Psoas muscle (tissue), 8 donors: ENCODE data around the gene TNFSF9. TPM values are rescaled to one million over a fixed set of nuclear protein-coding genes. Genes with fewer than 3 reads are reported as not detected.
"Not testable (repeated sequence)": the region's sequence is repeated elsewhere in the genome, so short reads cannot be mapped to it uniquely, and the experiment has no call there.

Experiments used
- ATAC-seq, 4 donors: fragments of 200-7000 bp; cut with Tn5 transposase; one replicate each; pipeline ENCODE4 v1.9.1; 2020; ENCODE audit warnings: moderate library complexity in 3 of 4, mild to moderate bottlenecking in 2 of 4
- DNase-seq, 2 donors: peaks; one replicate each; pipeline ENCODE4 v3.0.0-alpha.2; 2020
- H3K27ac ChIP-seq: fragments of 200-600 bp; one replicate; pipeline ENCODE4 v1.8.0; 2022
- H3K27me3 ChIP-seq, 3 donors: fragments of 200-600 bp in 1 of 3; one replicate each; pipeline versions ENCODE4 v1.6.1 to v1.8.0; 2013 to 2022; ENCODE audit warnings: low read length in 2 of 3, mild to moderate bottlenecking in 2 of 3, moderate library complexity in 1 of 3; ENCODE audit not compliant: insufficient read depth in 3 of 3
- H3K36me3 ChIP-seq, 2 donors: fragments of 200-600 bp in 1 of 2; one replicate each; pipeline versions ENCODE4 v1.6.1 to v1.8.0; 2013 to 2022; ENCODE audit warnings: low read depth in 1 of 2, mild to moderate bottlenecking in 1 of 2, moderate library complexity in 1 of 2; ENCODE audit not compliant: insufficient read depth in 1 of 2
- H3K4me1 ChIP-seq: fragments of 200-600 bp; one replicate; pipeline ENCODE4 v1.8.0; 2022
- H3K4me3 ChIP-seq: fragments of 200-600 bp; one replicate; pipeline ENCODE4 v1.8.0; 2022; ENCODE audit warnings: mild to moderate bottlenecking
- H3K9me3 ChIP-seq: fragments of 200-600 bp; one replicate; pipeline ENCODE4 v1.8.0; 2022
- WGBS, 3 donors: extraction: QIAGEN DNeasy Blood & Tissue Kit; methylation state at CpG; one replicate each; pipeline versions ENCODE4 v1.1.6 to v1.1.7; 2013; 5-methylcytosine and 5-hydroxymethylcytosine counted together
- intact Hi-C, 2 donors: fragments of 100-400 bp; cut with DNase I; formaldehyde crosslinking; loops; one replicate each; pipeline versions ENCODE4 v1.11.0 to v1.14.2; 2022
- polyA plus RNA-seq, 3 donors: library from polyadenylated mRNA; stranded (reverse); fragments of 200-250 nt; gene quantifications; one replicate each; pipeline ENCODE4 v1.2.3, GENCODE V29; 2013
- total RNA-seq, 4 donors: library from RNA; stranded (reverse); fragmentation: NEBNext Ultra II Directional in 2 of 4; extraction: Animal tissue kit (Norgen Biotek cat#: 25700) in 2 of 4; gene quantifications; one replicate each; pipeline versions ENCODE4 v1.2.1 to v1.2.4, GENCODE V29; 2021 to 2023
- TF ChIP-seq, protein P1 (sequence below): fragments of 200-600 bp; IDR thresholded peaks from one replicate; pipeline ENCODE4 v1.8.0; 2022; ENCODE audit warnings: antibody characterized with exemption
- donor health status: healthy with polysubstance abuse.
- donor health status: DM: no; HTN: no; CAD: no; lungs with moderate emphysema.
- donor health status: Bipolar disorder and iron deficiency.
- donor health status: healthy.
- donor health status: DM: yes; HTN: yes; CAD: no.
- donor health status: DM: no; HTN: no; CAD: no.
- donor health status: DM: no; HTN: no; CAD: no.
- donor health status: DM: yes; HTN: yes; CAD: no.

Gene TNFSF9
- total and polyA plus RNA-seq, 7 donors = 0.25 to 1.9 (median 0.62) TPM; not detected in 1

DNA sequence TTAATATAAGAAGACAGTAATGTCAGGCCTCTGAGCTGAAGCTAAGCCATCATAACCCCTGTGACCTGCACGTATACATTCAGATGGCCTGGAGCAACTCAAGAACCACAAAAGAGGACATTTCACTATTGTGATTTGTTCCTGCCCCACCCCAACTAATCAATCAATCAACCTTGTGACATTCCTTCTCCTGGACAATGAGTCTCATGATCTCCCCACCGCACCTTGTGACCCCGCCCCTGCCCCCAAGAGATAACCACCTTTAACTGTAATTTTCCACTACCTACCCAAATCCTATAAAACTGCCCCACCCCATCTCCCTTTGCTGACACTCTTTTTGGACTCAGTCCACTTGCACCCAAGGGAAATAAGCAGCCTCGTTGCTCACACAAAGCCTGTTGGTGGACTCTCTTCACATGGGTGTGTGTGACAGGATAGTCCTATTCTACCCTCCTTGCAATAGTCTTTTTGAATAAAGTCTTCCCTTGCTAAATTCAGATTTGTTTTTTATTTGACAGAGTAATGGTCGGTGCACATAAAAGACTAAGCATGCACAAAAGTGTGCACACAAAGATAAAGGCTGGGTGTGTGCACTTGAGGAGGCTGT is 46.1 kb downstream of the TNFSF9 start:
- Histone ChIP-seq H3K27me3 (peaks cover 0 to 5% (median 2%) of the 10 kb centered on the region in 3 donors), H3K4me3 (no peak overlapping the region), H3K36me3 (no peaks in the 10 kb centered on the region), H3K9me3 (no peaks in the 10 kb centered on the region), H3K27ac (no peak overlapping the region), H3K4me1 (no peaks in the 10 kb centered on the region)
- DNase-seq (no peak), ATAC-seq (no peak)
- 65 to 71% (median 68%) methylated on average over 5 of the region's 5 CpGs for WGBS, 3 donors
- intact Hi-C loops = no loop called here
- TF ChIP-seq, protein P1, sequence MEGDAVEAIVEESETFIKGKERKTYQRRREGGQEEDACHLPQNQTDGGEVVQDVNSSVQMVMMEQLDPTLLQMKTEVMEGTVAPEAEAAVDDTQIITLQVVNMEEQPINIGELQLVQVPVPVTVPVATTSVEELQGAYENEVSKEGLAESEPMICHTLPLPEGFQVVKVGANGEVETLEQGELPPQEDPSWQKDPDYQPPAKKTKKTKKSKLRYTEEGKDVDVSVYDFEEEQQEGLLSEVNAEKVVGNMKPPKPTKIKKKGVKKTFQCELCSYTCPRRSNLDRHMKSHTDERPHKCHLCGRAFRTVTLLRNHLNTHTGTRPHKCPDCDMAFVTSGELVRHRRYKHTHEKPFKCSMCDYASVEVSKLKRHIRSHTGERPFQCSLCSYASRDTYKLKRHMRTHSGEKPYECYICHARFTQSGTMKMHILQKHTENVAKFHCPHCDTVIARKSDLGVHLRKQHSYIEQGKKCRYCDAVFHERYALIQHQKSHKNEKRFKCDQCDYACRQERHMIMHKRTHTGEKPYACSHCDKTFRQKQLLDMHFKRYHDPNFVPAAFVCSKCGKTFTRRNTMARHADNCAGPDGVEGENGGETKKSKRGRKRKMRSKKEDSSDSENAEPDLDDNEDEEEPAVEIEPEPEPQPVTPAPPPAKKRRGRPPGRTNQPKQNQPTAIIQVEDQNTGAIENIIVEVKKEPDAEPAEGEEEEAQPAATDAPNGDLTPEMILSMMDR = no peak

DNA sequence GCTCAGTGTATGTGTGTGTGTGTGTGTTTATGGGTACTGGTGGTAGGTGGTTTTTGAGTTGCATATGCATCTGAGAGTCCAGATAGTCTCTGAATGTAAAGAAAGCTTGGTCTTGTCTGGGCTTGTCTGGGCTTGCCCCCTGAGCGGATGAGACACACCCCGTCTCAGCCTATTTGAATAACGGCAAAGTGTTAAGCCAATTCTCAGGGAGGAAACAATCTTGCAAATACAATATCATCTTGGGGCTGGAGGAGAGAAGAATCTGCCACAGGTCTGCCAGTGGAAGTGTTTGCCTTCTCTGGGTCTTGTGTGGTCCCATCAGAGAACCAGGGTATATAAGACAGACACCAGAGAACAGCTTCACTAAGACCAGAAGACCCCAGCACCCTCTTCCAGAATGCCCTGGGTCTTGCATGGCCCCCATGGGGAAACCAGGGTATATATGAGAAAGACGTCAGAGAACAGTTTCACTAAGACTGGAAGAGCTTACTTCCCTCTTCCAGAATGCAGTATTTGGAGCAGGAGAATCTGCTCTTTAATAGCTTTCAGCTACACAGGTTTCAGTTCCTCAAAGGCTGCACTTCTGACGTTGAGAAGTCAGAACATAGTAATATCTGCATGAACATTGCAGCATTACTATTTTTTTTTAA is 46.8 kb downstream of the TNFSF9 start:
- peaks cover 0 to 2% (median 2%) of the 10 kb centered on the region in 3 donors for H3K27me3 ChIP-seq
- intact Hi-C loops = no loop called here
- no peaks in the 10 kb centered on the region for H3K9me3 ChIP-seq
- no peak overlapping the region for H3K27ac ChIP-seq
- H3K4me1 ChIP-seq = no peaks in the 10 kb centered on the region
- no peaks in the 10 kb centered on the region for H3K36me3 ChIP-seq
- DNase-seq = no peak
- H3K4me3 ChIP-seq = no peak overlapping the region
- TF ChIP-seq, protein P1 = no peak
- ATAC-seq = no peak
- WGBS, 3 donors = 69 to 77% (median 74%) methylated on average over 5 of the region's 5 CpGs

DNA sequence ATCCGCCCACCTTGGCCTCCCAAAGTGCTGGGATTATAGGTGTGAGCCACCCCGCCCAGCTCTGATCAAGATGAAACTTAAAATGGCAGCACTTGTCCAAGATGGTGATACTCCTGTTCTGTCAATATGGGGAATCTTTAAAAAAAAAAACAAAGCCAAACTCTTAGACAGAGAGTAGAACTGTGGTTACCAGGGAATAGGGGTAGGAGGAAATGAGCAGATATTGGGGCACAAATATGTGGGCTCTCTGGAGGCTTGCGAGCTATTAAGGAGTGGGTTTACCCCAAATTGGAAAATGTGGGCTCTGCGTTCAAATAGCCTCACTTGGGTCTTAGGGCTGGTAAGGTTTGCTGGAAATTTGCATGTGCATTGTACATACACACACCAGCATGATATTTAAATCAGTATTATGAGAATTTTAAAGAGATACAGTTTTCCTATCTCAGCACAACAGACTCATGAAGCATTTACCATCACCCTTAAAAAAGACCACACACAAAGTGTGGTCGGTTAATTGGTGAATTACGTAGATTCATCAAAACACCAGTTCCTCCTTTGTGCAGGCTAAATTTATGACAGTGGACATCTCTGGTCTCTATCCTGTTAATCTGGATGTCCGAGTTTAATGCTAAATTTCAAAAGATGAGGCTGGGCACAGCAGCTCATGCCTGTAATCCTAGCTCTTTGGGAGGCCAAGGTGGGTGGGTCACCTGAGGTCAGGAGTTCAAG is 48.8 kb downstream of the TNFSF9 start:
- H3K4me1 ChIP-seq = no peaks in the 10 kb centered on the region
- intact Hi-C loops = no loop called here
- peaks cover 2 to 10% (median 2%) of the 10 kb centered on the region in 3 donors for H3K27me3 ChIP-seq
- H3K9me3 ChIP-seq = no peaks in the 10 kb centered on the region
- TF ChIP-seq, protein P1 = no peak
- no peak overlapping the region for H3K4me3 ChIP-seq
- no peak overlapping the region for H3K27ac ChIP-seq
- WGBS, 3 donors = 78 to 83% (median 79%) methylated on average over 7 of the region's 7 CpGs
- no peaks in the 10 kb centered on the region for H3K36me3 ChIP-seq
- DNase-seq = no peak
- ATAC-seq = no peak

DNA sequence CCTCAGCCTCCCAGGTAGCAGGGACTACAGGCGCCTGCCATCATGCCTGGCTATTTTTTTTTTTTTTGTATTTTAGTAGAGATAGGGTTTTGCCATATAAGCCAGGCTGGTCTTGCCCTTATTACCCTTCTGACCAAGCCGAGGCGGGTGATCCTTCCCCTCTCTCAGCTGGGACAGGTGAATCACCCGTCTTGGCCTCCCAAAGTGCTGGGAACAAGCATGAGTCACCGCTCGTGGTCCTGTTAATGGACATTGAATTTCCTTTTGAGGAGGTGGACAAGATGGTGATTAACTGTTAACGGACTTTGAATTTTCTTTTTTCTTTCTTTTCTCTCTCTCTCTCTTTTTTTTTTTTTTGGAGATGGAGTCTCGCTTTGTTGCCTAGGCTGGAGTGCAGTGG is 49.5 kb downstream of the TNFSF9 start:
- H3K27ac ChIP-seq = no peak overlapping the region
- H3K4me1 ChIP-seq = no peaks in the 10 kb centered on the region
- no peaks in the 10 kb centered on the region for H3K9me3 ChIP-seq
- TF ChIP-seq, protein P1 = no peak
- ATAC-seq (no peak), DNase-seq (no peak)
- intact Hi-C loops = no loop called here
- WGBS, 3 donors = 66 to 80% (median 75%) methylated on average over 8 of the region's 8 CpGs
- H3K36me3 ChIP-seq = no peaks in the 10 kb centered on the region
- H3K27me3 ChIP-seq = peaks cover 2 to 14% (median 2%) of the 10 kb centered on the region in 3 donors
- no peak overlapping the region for H3K4me3 ChIP-seq

DNA sequence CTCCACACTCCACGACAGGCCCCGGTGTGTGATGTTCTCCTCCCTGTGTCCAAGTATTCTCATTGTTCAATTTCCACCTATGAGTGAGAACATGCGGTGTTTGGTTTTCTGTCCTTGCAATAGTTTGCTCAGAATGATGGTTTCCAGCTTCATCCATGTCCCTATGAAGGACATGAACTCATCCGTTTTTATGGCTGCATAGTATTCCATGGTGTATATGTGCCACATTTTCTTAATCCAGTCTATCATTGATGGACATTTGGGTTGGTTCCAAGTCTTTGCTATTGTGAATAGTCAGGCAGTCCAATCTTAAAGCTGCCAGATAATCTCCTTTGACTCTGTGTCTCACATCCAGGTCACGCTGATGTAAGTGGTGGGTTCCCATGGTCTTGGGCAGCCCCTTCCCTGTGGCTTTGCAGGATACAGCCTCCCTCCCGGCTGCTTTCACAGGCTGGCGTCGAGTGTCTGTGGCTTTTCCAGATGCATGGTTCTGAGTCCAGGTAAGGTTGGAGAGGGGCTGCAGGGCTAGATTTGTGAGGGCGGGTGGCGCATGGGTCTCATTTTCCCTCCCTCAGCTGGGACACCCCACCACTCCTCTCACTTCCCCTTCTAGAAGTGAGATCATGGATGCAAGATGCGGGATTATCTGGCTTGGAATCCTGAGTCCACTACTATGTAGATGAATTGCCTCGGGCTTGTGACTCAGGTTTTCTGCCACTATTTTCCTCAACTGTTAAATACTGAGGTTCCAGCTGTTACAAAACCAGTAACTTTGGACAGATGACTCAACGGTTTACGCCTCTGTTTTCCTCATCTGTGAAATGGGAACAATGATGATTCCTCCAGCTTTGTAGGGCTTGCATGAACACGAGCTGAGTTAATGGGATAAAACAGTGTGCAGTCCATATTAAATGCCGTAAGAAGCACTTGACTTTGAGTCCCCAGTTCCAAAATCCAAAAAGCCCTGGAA is 52.0 kb downstream of the TNFSF9 start:
- H3K27ac ChIP-seq, ATAC-seq, H3K36me3 ChIP-seq, H3K4me1 ChIP-seq, H3K4me3 ChIP-seq, H3K9me3 ChIP-seq, intact Hi-C loops, DNase-seq: not testable (repeated sequence)
- peaks cover 0 to 39% (median 13%) of the 10 kb centered on the region in 3 donors for H3K27me3 ChIP-seq
- WGBS, 3 donors = 78 to 83% (median 80%) methylated on average over 16 of the region's 16 CpGs
